GM12864 (cell line): ENCODE measurements around the gene KCNMA1.

Experiments
- DNase-seq: peaks from one replicate; pipeline ENCODE4 v3.0.0-alpha.2; 2011; ENCODE audit warnings: low read depth
- H3K4me3 ChIP-seq: 2 replicates; pipeline ENCODE4 v1.5.1; 2011; ENCODE audit warnings: mild to moderate bottlenecking, low read depth, low read length, control low read depth
- CTCF ChIP-seq: IDR thresholded peaks from 2 replicates; pipeline ENCODE4 v1.5.1; 2011; ENCODE audit warnings: low read depth, mild to moderate bottlenecking, moderate library complexity, low read length, control low read depth, inconsistent platforms; ENCODE audit errors: missing control alignments

The KCNMA1 gene

GRCh38 chr10:77332256-77332655 lies 305.4 kb downstream of the KCNMA1 start:
- H3K4me3 ChIP-seq, result no peak overlapping the region
- TF ChIP-seq CTCF, result no peak
- no peak for DNase-seq

GRCh38 chr10:77328272-77328816 lies 309.3 kb downstream of the KCNMA1 start:
- no peak overlapping the region for H3K4me3 ChIP-seq
- DNase-seq, result no peak
- TF ChIP-seq CTCF, result no peak

- DNase-seq, result no peak
- no peak overlapping the region for H3K4me3 ChIP-seq
- TF ChIP-seq CTCF, result no peak
These were observed 312.4 kb downstream of the KCNMA1 start for GRCh38 chr10:77325233-77325537.

- TF ChIP-seq CTCF, result no peak
- no peak overlapping the region for H3K4me3 ChIP-seq
- DNase-seq, result no peak
These were observed 315.8 kb downstream of the KCNMA1 start for GRCh38 chr10:77321838-77322237.

GRCh38 chr10:77320971-77321471 lies 316.6 kb downstream of the KCNMA1 start:
- no peak for DNase-seq
- H3K4me3 ChIP-seq, result no peak overlapping the region
- TF ChIP-seq CTCF, result no peak

- TF ChIP-seq CTCF, result no peak
- no peak for DNase-seq
- no peak overlapping the region for H3K4me3 ChIP-seq
These were observed 318.1 kb downstream of the KCNMA1 start for GRCh38 chr10:77319557-77319956.

GRCh38 chr10:77318739-77319138 lies 318.9 kb downstream of the KCNMA1 start:
- no peak for DNase-seq
- H3K4me3 ChIP-seq, result no peak overlapping the region
- no peak for TF ChIP-seq CTCF
